Type B pancreatic cell (in vitro differentiated cells): Measurements from ENCODE around the gene DMWD. TPM values are rescaled to one million over a fixed set of nuclear protein-coding genes. Genes with fewer than 3 reads are reported as not detected.

Experiments used
- DNase-seq: peaks from one replicate; pipeline ENCODE4 v3.0.0; 2021; ENCODE audit warnings: mixed read lengths; ENCODE audit not compliant: unreplicated experiment; ENCODE audit errors: extremely low spot score
- H3K27ac Mint-ChIP-seq: 2 replicates; pipeline ENCODE4 v1.8.0; 2021; ENCODE audit warnings: mild to moderate bottlenecking, mixed read lengths
- H3K27me3 Mint-ChIP-seq: 2 replicates; pipeline ENCODE4 v1.8.0; 2021; ENCODE audit warnings: mixed read lengths
- H3K36me3 Mint-ChIP-seq: 2 replicates; pipeline ENCODE4 v1.8.0; 2021; ENCODE audit warnings: mixed read lengths
- H3K4me1 Mint-ChIP-seq: one replicate; pipeline ENCODE4 v1.8.0; 2021; ENCODE audit warnings: mixed read lengths; ENCODE audit not compliant: unreplicated experiment
- H3K4me3 Mint-ChIP-seq: 2 replicates; pipeline ENCODE4 v1.8.0; 2021; ENCODE audit warnings: mild to moderate bottlenecking, mixed read lengths
- H3K9me3 Mint-ChIP-seq: 2 replicates; pipeline ENCODE4 v1.8.0; 2021; ENCODE audit warnings: mixed read lengths
- CTCF ChIP-seq: fragments of 200-600 bp; sonication (generic); conservative IDR thresholded peaks from 2 replicates; pipeline ENCODE4 v1.5.0; 2021; ENCODE audit warnings: antibody characterized with exemption, mild to moderate bottlenecking
- total RNA-seq: library from RNA; stranded (reverse); gene quantifications from 2 replicates; pipeline ENCODE4 v1.2.1, GENCODE V29; 2021; ENCODE audit warnings: low replicate concordance

The DMWD gene
- total RNA-seq, 1 donor from 2014 or later, result 94.0 TPM

GRCh38 chr19:45745606-45746005 is 47.0 kb downstream of the DMWD start:
- no peaks in the 10 kb centered on the region for H3K9me3 Mint-ChIP-seq
- peaks cover 16% of the 10 kb centered on the region for H3K27me3 Mint-ChIP-seq
- no peak for DNase-seq
- no peak overlapping the region for H3K4me3 Mint-ChIP-seq
- no peak overlapping the region for H3K27ac Mint-ChIP-seq
- H3K36me3 Mint-ChIP-seq, result no peaks in the 10 kb centered on the region
- TF ChIP-seq CTCF, result no peak
- no peaks in the 10 kb centered on the region for H3K4me1 Mint-ChIP-seq

- no peak overlapping the region for H3K4me3 Mint-ChIP-seq
- no peaks in the 10 kb centered on the region for H3K4me1 Mint-ChIP-seq
- no peak overlapping the region for H3K27ac Mint-ChIP-seq
- DNase-seq, result no peak
- H3K27me3 Mint-ChIP-seq, result peaks cover 16% of the 10 kb centered on the region
- H3K9me3 Mint-ChIP-seq, result no peaks in the 10 kb centered on the region
- H3K36me3 Mint-ChIP-seq, result no peaks in the 10 kb centered on the region
- no peak for TF ChIP-seq CTCF
Observed at GRCh38 chr19:45742969-45743368, 49.7 kb downstream of the DMWD start.

GRCh38 chr19:45739498-45740439 is 52.9 kb downstream of the DMWD start:
- no peak overlapping the region for H3K4me3 Mint-ChIP-seq
- no peak overlapping the region for H3K27ac Mint-ChIP-seq
- no peaks in the 10 kb centered on the region for H3K9me3 Mint-ChIP-seq
- no peaks in the 10 kb centered on the region for H3K4me1 Mint-ChIP-seq
- peaks cover 7% of the 10 kb centered on the region for H3K27me3 Mint-ChIP-seq
- no peak for DNase-seq
- TF ChIP-seq CTCF, result no peak
- H3K36me3 Mint-ChIP-seq, result no peaks in the 10 kb centered on the region

GRCh38 chr19:45733160-45733810 is 59.4 kb downstream of the DMWD start, which contains the start of gene MEIOSIN:
MEIOSIN (plus strand) TSS chr19:45733439; CDS start chr19:45735377, 1,938 bp downstream.
- Mint-ChIP-seq H3K4me3 (no peak within 1 kb of the TSS), H3K4me1 (peaks cover 14% of the 10 kb centered on the region), H3K36me3 (no peaks in the 10 kb centered on the region), H3K27me3 (no peaks in the 10 kb centered on the region), H3K9me3 (no peaks in the 10 kb centered on the region), H3K27ac (no peak within 1 kb of the TSS)
- TF ChIP-seq CTCF, result no peak
- DNase-seq, result no peak

Other genes starting within 250 kb of the DMWD start
- gene OPA3, start 208.0 kb downstream of the DMWD start, total RNA-seq, result 10.1 and 16.2 TPM in 2 replicates
- gene GPR4, start 190.6 kb downstream of the DMWD start, total RNA-seq, result not detected in 2 replicates
- 46.9 and 61.4 TPM in 2 replicates for gene EML2, start 153.4 kb downstream of the DMWD start, total RNA-seq
- gene GIPR, start 124.6 kb downstream of the DMWD start, total RNA-seq, result 8.0 and 9.1 TPM in 2 replicates
- 397 and 471 TPM in 2 replicates for gene SNRPD2, start 100.9 kb downstream of the DMWD start, total RNA-seq
- 8.2 and 9.4 TPM in 2 replicates for gene QPCTL, start 100.2 kb downstream of the DMWD start, total RNA-seq
- 27.8 and 37.5 TPM in 2 replicates for gene FBXO46, start 61.9 kb downstream of the DMWD start, total RNA-seq
- not detected in 2 replicates for gene MEIOSIN, start 59.4 kb downstream of the DMWD start, total RNA-seq
- gene SIX5, start 23.6 kb downstream of the DMWD start, total RNA-seq, result 19.7 and 38.0 TPM in 2 replicates
- gene DMPK, start 10.4 kb downstream of the DMWD start, total RNA-seq, result 42.5 and 97.7 TPM in 2 replicates
- gene RSPH6A, start 22.5 kb upstream of the DMWD start, total RNA-seq, result 0.19 and 0.26 TPM in 2 replicates
- gene SYMPK, start 70.3 kb upstream of the DMWD start, total RNA-seq, result 66.7 and 93.0 TPM in 2 replicates
- 3.3 and 5.0 TPM in 2 replicates for gene FOXA3, start 71.5 kb upstream of the DMWD start, total RNA-seq
- gene IRF2BP1, start 93.3 kb upstream of the DMWD start, total RNA-seq, result 25.5 and 32.2 TPM in 2 replicates
- 8.0 and 8.5 TPM in 2 replicates for gene MYPOP, start 109.8 kb upstream of the DMWD start, total RNA-seq
- gene NANOS2, start 121.9 kb upstream of the DMWD start, total RNA-seq, result not detected in 2 replicates
- gene NOVA2, start 181.0 kb upstream of the DMWD start, total RNA-seq, result 0.17 and 5.0 TPM in 2 replicates
- 16.9 and 19.4 TPM in 2 replicates for gene CCDC61, start 202.6 kb upstream of the DMWD start, total RNA-seq
- not detected in 2 replicates for gene PGLYRP1, start 230.2 kb upstream of the DMWD start, total RNA-seq
- 1.3 and 3.3 TPM in 2 replicates for gene IGFL4, start 248.2 kb upstream of the DMWD start, total RNA-seq